Right ventricle myocardium superior (tissue), 1 donor: ENCODE measurements around the gene TSR2. TPM values are rescaled to one million over a fixed set of nuclear protein-coding genes. Genes with fewer than 3 reads are reported as not detected.

ENCODE experiments used
- ATAC-seq: fragments of 200-7000 bp; cut with Tn5 transposase; one replicate; pipeline ENCODE4 v1.9.1; 2020; ENCODE audit warnings: mild to moderate bottlenecking; ENCODE audit not compliant: poor library complexity
- DNase-seq: peaks from one replicate; pipeline ENCODE4 v3.0.0-alpha.2; 2020
- intact Hi-C: fragments of 100-400 bp; cut with DNase I; formaldehyde crosslinking; loops from one replicate; pipeline ENCODE4 v1.11.2; 2022
- long read RNA-seq: library from polyadenylated mRNA; unstranded; transcript quantifications from one replicate; pipeline ENCODE4 v2.0.0, GENCODE V29; 2021
- total RNA-seq: library from RNA; stranded (reverse); fragmentation: NEBNext Ultra II Directional; extraction: Animal tissue kit (Norgen Biotek cat#: 25700); gene quantifications from one replicate; pipeline ENCODE4 v1.2.1, GENCODE V29; 2021
- donor health status: DM: no; HTN: yes; CAD: no; lungs with severe emphysema.

Gene TSR2, protein sequence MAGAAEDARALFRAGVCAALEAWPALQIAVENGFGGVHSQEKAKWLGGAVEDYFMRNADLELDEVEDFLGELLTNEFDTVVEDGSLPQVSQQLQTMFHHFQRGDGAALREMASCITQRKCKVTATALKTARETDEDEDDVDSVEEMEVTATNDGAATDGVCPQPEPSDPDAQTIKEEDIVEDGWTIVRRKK
- total RNA-seq = 39.1 TPM
- long read RNA-seq, transcript TSR2-201 (5 exons, 1,534 nt) = major isoform, 99 of 111 reads
- long read RNA-seq, partial matches to known transcripts = 2 of 111 reads
- long read RNA-seq, other reads (novel, unspliced or antisense) = 10 of 111 reads

DNA sequence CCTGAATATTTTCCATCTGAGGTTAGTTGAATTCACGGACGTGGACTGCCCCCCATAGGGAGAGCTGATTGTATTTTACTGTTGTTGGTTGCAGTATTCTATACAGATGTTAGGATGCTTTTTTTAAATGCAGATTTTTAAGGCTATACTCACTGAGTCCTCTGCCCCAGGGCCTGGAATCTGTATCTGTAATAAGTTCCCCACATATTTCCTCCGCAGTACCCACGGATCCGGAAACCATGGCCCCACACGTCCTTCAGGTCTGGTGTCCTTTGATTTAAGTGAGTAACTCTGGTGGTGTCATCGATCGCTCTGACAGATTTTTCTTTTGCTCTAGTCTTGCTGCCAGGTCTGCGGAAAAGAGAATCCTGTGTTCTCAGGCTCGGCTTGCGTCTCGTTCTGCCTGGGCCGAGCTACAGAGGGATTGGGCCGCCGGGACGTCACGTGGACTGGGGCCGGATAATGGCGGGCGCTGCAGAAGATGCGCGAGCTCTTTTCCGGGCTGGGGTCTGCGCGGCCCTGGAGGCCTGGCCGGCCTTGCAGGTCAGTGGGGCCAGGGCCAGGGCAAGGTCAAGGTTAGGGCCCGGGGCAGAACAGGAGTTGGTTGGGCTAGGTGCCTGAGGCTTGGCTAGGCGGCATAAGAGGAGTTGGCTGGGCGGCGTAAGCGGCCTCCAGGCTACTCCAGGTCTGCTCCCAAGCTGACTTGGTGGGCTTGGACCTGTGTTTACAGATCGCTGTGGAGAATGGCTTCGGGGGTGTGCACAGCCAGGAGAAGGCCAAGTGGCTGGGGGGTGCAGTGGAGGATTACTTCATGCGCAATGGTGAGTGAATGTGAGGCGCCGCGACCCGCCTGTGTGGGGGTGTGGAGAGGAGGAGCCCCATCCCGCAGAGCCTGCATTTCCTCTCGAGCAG, at the start of gene TSR2:
Gene TSR2 (plus strand): TSS at position 445 of the 912 bp plus-strand sequence. CDS start 18 bp downstream, at position 463.
- intact Hi-C loops = no loop called here
- peak; percentile 99 for ATAC-seq
- DNase-seq = peak; percentile 87

DNA sequence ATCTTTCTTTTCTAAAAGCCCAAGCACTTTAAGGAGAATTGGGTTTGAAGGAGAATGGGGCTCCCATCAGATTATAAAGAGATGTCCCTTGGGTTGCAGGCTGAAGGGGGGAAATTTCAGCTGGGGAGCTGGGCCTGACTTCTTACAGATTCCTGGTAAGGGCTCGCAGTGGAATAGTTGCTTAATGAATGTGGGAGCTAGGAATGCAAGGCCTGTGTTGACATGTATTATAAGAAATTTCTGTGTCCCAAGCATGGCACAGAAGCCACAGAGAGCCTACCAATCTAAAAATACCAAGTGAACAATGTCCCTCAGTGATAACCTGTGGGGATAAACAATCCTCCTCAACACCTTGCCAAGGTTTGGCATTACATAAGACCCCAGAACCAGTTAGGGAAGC, 43.1 kb upstream of the TSR2 start:
- ATAC-seq (no peak), DNase-seq (no peak)
- intact Hi-C loops = no loop called here

GRCh38 chrX:54407266-54407665, 32.9 kb upstream of the TSR2 start:
- intact Hi-C loops = no loop called here
- no peak for DNase-seq
- ATAC-seq = no peak

DNA sequence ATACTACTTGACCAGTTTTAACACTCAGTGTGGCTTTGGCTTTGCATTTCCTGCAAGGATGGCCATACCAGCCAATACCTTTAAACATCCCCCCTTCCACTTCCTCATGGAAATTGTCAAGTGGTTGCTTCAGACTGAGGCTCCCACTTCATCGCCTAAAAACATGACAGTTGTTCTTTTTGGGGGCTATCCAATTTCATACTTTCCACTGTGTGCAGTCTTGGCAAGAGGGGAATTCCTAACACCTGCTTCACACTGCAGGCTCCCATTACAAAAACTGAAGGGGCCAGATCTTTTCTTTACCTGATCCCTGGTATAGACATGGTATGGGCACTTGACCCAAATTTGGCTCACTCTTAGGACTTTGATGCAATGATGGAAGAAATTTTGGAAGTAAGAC, 28.5 kb upstream of the TSR2 start:
- DNase-seq (no peak), ATAC-seq (no peak)
- intact Hi-C loops = no loop called here

- intact Hi-C loops = no loop called here
- no peak for DNase-seq
- peak; percentile 20 for ATAC-seq
These were observed 26.5 kb upstream of the TSR2 start for GRCh38 chrX:54413753-54414152.

DNA sequence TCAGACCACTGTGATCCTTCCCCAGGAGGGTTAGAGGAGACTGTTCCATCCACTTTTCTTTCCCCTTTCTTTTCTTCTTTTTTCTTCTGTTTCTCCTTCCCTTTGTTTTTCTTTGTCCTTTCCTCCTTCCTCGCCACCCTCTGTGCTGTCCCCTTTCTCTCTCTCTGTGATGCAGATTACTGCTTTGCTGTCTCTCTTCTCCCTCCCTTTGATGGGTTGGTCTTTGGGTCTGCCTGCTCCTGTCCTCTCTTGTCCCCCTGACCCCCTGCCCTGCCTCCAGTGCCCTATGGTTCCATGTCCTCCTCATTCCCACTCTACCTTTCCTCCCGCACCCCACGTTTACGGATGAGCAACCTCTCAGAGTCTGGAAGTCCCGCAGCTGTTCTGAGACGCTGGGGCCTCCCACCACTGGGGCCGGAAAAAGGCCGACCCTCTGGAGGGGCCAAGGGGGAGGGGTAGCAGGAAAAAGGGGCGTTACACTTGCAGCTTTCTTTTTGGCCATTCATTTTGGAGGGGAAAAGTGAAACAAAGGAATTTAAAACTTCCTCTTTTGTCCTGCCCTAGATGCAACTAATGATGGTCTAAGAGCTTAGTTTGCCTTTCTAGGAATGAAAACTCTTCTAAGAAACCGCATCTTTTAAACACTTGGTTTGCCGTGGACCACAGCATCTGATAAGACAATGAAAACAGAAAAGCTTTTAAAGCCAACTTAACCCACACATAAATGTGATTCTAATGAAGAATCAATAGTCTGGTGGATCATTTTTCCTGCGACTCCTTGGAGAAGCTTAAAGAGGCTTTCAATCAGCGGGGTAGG, 24.5 kb upstream of the TSR2 start:
- ATAC-seq (no peak), DNase-seq (no peak)
- intact Hi-C loops = no loop called here

DNA sequence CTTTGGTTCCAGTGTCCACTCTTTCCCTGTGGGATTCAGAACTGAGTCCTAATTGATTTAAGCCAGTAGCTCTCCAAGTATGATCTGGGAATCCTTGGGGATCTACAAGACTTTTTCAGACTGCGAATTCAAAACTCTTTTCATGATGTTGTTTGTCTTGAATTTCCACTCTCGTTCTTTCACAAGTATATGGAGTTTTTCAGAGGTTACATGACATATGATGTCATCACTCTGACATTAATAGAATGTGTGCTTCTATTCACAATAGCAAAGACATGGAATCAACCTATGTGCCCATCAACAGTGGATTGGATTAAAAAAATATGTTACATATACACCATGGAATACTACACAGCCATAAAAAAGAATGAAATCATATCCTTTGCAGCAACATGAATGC, 23.2 kb upstream of the TSR2 start:
- no peak for ATAC-seq
- DNase-seq = no peak
- intact Hi-C loops = no loop called here

GRCh38 chrX:54419559-54420302, 20.5 kb upstream of the TSR2 start:
- ATAC-seq = peak; percentile 88
- intact Hi-C loops = no loop called here
- DNase-seq = no peak

DNA sequence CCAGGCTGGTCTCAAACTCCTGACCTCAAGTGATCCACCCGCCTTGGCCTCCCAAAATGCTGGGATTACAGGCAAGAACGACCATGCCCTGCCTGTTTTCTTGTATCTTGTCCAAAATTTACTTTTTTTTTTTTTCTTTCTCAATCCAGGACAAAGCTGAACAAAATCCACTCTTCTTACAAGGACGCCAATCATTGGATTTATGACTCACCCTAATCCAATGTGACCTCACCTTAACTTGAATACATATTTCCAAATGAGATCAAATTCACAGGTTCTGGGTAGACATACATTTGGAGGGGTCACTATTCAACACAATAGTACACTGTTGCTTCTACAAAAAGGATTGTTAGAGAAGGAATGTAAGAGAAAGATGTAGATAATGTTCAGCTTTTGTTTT, 18.0 kb upstream of the TSR2 start:
- ATAC-seq (no peak), DNase-seq (no peak)
- intact Hi-C loops = no loop called here

DNA sequence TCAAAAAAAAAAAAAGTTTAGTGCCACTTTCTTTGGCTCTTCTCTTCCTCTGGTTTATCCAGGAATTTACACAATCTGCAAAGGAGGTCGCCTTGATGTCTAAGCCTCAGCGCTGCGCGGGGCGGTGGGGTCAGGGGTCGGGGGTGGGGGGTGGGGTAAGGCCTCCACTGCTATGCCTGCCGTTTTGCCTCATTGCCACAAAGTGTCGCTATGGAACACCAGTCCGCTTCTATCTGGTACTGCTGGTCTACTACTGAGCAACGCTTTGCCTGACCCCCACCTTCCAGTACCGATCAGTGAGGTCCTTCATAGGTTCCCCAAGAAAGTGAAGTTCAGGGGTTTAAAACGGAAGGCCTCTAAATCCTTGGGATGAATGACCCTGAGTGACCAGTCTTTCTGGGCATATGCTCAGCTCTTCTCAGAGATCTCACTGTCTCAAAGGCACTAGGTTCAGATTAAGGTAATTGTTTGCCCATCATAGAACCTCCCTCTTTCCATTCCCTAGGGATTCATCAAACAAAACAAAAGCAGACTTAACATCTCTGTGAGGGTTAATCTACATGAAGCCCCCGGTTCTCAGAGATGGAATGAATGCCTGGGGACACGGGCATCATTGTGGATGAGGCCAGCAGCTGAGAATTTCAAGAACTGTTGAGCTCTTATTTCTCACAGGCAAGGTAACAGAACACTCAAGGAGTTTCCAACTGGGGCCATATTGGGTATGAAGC, 16.9 kb upstream of the TSR2 start:
- intact Hi-C loops = no loop called here
- no peak for DNase-seq
- ATAC-seq = no peak

- ATAC-seq = no peak
- no peak for DNase-seq
- intact Hi-C loops = no loop called here
These were observed 12.3 kb upstream of the TSR2 start for GRCh38 chrX:54427837-54428424.

DNA sequence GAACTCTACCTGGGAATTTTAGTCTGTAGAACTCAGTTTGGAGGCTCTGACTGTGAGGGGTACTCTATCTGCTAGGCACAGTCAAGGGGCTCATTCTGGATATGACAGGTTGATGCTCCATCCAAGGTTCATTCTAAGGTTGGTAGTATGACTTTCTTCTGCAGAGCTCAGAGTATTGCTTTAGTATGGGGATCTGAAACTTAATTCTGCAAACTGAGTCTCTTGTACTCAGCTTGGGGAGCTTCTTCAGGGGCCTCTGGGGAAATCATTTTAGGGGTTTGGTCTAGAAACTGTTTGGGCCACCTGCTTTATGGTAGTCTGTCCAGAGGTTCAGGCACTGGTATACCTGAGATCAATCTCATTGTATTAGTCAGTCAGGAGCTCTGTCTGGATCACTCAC, 9.7 kb upstream of the TSR2 start:
- ATAC-seq = no peak
- intact Hi-C loops = no loop called here
- DNase-seq = no peak

DNA sequence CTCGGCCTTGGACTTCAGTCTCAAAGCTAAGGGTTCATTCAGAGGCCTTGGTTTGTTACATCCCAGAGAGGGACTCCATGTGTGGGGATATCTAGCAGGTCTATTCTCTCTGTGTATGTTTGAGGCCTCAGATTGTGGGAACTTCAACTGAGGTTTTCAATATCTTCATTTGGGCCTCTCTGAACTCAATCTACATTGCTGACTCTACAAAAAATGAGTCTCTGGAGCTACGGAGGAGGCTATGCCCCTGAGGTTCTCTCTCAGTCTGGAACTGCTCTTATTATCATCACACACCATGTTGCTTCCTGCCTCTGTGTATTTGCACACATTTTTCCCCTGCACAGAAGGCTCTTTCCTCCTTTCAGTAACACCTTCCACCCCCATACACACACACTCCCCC, 5.1 kb upstream of the TSR2 start:
- DNase-seq (no peak), ATAC-seq (no peak)
- intact Hi-C loops = no loop called here

- DNase-seq (no peak), ATAC-seq (no peak)
- intact Hi-C loops = no loop called here
These were observed 2.6 kb downstream of the TSR2 start for GRCh38 chrX:54442790-54443189.

DNA sequence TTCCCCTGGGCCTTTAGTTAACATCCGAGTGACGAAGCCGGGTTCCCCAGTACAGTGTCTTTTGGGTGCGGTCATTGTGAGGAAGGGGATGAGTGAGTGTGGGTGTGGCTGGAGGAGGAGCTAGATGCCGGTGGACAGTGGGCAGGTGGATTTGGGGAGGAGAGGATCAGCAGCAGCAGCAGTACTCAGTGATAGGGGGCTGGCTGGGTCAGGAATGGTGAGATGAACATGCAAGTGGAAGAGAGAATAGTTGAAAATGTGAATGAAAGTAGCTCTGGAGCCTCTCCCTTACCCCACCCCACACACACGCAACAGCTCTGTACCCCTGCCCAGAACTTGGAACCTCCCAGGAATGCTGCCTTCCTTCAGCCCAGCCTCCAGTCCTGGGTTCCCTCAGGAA, 4.5 kb downstream of the TSR2 start:
- intact Hi-C loops = no loop called here
- no peak for ATAC-seq
- DNase-seq = no peak

GRCh38 chrX:54446084-54446483, 5.9 kb downstream of the TSR2 start:
- no peak for ATAC-seq

GRCh38 chrX:54447461-54447860, 7.3 kb downstream of the TSR2 start:
- intact Hi-C loops = no loop called here
- ATAC-seq (no peak), DNase-seq (no peak)

More at GRCh38 chrX:54446084-54446483, 5.9 kb downstream of the TSR2 start:
- no peak for DNase-seq
- intact Hi-C loops = no loop called here

DNA sequence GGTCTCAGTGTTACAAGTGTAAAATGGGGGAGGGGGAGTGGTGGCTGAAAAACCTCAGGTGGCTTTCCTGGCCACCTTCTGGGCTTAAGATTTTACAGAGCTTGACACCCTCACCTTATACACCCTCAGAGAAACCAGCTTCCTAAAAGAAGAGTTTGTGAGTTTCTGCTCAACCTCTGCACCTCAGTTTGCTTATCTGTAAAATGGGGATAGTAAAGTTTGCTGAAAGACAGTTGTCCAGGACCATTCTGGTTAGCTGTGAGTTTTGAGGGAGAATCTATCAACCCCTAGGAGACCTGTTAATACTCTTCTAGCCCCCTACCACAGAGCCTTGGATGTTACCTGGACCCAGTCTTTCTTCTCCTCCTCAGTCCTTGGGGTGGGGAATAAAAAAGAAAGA, 9.7 kb downstream of the TSR2 start:
- intact Hi-C loops = no loop called here
- ATAC-seq (no peak), DNase-seq (no peak)
